Transverse colon (tissue), 4 donors: Measurements from ENCODE around the gene HSD11B2.

ENCODE experiments used
- CTCF ChIP-seq, 5 experiments: fragments of 200-600 bp in 3 of 5; fragments of 450-650 bp in 2 of 5; sonication (generic) in 3 of 5; IDR thresholded peaks; 1 replicate in 2 of 5; 2 replicates in 3 of 5; pipeline ENCODE4 v1.5.1; 2016 to 2017; ENCODE audit warnings: antibody characterized with exemption in 5 of 5, inconsistent platforms in 3 of 5, mild to moderate bottlenecking in 2 of 5, moderate library complexity in 1 of 5
- POLR2A ChIP-seq: fragments of 450-650 bp; IDR thresholded peaks from one replicate; pipeline ENCODE4 v1.6.1; 2016; ENCODE audit warnings: antibody characterized with exemption, mild to moderate bottlenecking, moderate library complexity
- POLR2AphosphoS5 ChIP-seq, 3 donors: sonication (generic); formaldehyde crosslinking; IDR thresholded peaks; one replicate each; pipeline ENCODE4 v1.6.1; 2016; ENCODE audit warnings: antibody characterized with exemption in 3 of 3

DNA sequence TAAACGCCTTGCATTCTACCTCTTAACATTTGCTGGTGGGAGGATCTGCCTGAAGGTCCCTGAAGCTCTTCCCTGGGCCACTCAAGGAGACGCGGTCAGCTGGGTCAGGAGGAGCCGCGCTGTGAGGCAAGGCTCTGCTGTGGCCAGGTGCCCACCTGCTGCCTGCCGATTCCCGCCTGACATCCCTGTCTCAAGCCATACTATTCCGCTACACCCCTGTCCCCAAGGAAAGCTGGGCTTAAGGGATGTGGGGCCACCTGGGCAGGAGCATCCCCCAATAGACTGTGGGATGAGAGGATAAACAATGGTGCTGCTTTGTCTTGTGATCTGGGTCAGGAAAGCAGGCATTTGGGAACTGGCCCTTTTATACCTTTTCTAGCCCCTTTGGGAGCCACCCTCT, 42.7 kb upstream of the HSD11B2 start:
- TF ChIP-seq POLR2A (no peak), POLR2AphosphoS5 (IDR thresholded peaks at IDR 0.05) (no peak), CTCF (IDR thresholded peaks at IDR 0.05) (no peak)
